G401.6 (cell line): ENCODE measurements around the gene NUBP2.

ENCODE experiments used
- FAIRE-seq: peaks from 2 replicates; lab custom pipeline; 2012; peaks lifted over from hg19 to GRCh38; lab: Jason Lieb, UNC

Gene NUBP2, protein sequence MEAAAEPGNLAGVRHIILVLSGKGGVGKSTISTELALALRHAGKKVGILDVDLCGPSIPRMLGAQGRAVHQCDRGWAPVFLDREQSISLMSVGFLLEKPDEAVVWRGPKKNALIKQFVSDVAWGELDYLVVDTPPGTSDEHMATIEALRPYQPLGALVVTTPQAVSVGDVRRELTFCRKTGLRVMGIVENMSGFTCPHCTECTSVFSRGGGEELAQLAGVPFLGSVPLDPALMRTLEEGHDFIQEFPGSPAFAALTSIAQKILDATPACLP

DNA sequence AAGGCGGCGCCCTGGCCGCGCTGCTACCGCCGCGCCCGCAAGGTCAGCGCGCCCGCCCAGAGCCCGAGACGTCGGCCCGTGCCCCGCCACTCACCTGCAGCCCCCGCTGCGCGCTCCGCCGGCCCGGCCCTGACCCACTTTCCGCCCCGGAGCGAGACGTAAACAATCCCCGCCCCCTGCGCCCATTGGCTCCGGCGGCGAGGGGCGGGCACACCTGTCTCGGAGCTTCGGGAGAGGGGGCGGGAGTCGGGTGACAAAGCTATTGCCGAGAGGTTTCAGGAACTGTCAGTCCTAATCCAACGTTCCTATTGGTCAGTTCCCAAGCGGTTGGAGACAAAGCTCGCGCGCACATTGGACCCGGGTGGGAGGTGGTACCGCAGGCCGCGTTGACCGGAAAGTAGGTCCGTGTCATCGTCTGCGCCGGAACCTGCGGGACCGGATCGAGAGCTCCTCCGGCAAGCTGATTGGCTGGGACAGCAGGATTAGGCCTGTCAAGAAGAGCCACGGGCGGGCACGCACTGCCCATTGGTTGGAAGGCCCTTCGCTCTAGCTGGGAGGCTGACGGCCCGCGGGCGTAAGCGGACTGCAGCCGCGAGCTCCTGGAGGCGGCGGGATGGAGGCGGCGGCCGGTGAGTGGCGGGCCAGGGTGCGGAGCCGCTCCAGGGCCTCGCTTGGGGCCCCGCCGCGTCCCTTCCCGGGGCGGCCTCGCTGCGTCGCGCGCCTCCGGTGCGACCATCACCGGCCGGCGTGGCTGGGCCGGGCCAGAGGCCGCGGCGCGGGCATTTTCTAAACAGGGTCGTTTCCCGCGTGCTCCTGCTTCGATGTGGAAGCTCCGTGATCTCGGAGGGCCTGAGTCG lies at the start of gene NUBP2, which contains the start of gene SPSB3:
NUBP2 (plus strand) TSS at position 553 of the 857 bp plus-strand sequence; CDS start at position 614, 61 bp downstream.
SPSB3 (minus strand) TSS at position 164 of the 857 bp plus-strand sequence. CDS start 1,088 bp downstream, outside the sequence.
- FAIRE-seq: peak; percentile 99

DNA sequence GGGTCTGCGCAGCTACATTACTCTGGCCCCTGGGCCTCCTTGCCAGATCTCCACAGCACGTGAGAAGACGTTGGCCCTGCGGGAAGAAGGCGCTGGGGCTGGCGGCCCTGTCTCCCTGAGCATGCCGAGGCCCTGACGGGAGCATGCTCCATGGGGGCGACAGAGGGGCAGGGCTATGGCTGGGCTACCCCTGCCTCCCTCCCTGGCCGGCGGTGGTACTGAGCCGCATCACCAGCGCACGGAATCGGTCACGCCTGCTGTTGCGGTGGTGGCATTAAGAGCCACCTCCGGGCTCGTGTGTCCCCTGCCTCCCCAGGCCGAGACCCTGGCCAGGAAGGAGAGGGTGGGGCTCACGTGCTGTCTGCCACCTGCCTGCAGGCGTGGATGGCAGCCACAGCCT lies 48.6 kb upstream of the NUBP2 start:
- FAIRE-seq: no peak

- no peak for FAIRE-seq
These were observed 47.9 kb upstream of the NUBP2 start for GRCh38 chr16:1734816-1735215.

DNA sequence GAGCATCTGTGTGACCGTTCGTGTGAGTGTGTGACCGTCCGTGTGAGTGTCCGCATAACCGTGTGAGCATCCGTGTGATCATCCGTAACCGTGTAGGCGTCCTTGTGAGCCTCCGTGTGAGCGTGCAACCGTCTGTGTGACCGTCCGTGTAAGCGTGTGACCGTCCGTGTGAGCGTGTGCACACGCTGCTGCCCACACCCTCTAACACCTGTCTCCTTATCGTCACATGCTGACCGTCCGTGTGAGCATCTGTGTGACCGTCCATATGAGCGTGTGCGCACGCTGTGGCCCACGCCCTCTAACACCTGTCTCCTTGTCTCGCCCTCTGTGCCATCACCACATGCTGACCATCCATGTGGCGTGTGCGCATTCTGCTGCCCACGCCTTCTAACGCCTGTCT lies 42.5 kb upstream of the NUBP2 start:
- FAIRE-seq: no peak

DNA sequence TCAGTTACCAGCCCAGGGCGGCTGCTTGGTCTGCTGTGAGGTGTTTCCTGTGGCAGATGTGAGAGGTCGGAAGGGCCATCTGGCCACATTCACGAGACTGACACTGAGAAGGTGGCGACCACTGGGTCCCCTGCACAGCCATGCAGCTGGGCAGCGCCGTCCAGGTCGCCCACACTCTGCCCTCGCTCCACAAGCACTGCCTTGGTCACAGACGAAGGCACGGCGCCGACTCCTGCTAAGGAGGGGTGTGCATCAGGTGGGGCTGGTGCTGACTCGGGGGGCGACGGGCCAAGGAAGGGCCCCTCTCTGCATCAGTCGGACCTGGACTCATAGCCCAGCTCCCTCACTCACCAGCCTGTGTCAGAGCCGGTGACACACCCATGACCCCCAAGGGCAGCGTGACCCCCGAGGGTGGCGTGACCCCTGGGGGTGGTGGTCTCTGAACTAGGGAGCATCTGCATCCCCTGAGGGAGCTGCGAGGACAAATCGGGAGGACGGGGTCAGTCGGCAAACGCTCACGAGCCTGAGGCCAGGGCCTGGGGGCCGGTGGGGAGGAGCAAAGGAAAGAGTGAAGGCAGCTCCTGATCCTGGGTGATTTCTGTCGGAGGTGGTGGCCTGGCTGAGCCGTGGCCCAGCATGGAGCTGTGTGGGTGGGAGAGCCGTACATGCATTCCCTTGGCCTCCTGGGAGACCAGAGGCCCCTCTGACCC lies 41.8 kb upstream of the NUBP2 start:
- no peak for FAIRE-seq

- no peak for FAIRE-seq
These were observed 41.1 kb upstream of the NUBP2 start for GRCh38 chr16:1741553-1742165.

GRCh38 chr16:1743376-1744337 lies 39.1 kb upstream of the NUBP2 start:
- no peak for FAIRE-seq

GRCh38 chr16:1744338-1744840 lies 38.4 kb upstream of the NUBP2 start:
- no peak for FAIRE-seq

DNA sequence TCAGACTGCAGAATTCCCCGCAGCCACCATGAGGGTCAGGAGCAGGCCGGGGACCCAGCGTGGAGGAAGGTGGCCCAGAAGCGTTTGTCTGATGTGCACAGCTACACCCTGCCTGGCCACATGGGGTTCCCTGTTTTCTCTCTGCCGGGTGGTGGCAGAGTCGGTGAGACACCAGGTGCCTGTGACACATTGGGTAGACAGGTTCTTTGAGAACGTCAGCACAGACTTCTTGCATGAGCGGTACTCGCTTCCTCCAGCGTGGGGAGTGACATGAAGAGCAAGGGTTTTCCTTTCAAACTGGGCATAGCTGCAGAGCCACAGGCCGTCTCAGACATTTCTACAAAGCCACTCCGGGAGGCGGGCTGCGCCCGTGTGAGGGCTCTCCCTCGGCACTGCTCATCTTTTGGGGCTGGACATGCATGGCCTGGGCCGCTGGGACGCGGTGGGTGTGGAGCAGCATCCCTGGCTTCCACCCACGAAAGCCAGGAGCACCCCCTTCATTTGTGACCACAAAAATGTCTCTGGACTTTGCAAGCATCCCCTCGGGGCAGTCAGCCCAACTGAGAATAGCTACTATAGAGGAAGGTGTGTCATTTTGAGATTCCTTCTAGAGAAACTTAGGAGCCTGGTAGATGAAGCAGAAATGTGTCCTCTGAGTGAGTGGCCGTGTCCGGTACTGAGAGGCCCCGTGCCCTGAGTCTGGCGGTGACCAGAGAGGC lies 37.4 kb upstream of the NUBP2 start:
- FAIRE-seq: no peak

GRCh38 chr16:1745900-1746692 lies 36.7 kb upstream of the NUBP2 start:
- FAIRE-seq: no peak

DNA sequence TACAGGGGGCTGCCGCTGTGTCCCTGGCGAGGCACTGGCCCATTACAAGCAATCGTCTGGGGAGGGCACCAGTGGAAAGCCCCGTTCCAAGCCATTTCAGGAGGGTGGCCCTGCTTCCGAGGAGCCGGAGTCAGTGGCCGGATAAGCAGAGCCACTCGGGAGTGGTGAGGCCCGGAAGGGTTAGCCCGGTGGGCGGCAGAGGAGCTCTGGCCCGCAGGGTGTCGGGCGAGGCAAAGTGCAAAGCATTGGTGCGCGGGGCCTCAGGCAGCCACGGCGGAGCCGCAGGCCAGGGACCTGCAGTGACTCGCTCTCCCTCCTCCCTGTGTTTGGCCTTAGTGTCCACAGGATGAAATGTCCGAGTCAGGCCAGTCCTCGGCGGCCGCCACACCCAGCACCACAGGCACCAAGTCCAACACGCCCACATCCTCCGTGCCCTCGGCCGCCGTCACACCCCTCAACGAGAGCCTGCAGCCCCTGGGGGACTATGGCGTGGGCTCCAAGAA lies 36.0 kb upstream of the NUBP2 start:
- FAIRE-seq: no peak

DNA sequence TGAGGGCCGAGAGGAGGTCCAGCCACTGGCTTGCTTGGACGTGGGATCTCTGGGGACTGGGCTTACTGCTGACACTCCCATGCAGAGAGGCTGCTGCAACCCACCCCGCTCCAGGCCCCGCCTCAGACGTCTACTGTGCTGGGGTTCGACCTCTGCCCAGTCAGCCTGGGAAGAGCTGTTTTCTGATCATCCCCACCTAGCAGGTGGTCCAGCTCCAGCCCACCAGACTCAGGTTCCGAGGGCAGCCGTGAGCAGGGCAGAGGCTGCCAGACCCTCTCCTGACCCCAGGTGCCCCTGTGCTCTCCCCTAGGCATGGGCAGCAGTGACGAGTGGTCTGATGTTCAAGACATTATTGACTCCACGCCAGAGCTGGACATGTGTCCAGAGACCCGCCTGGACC lies 34.8 kb upstream of the NUBP2 start:
- no peak for FAIRE-seq

GRCh38 chr16:1749152-1750117 lies 33.3 kb upstream of the NUBP2 start:
- no peak for FAIRE-seq

DNA sequence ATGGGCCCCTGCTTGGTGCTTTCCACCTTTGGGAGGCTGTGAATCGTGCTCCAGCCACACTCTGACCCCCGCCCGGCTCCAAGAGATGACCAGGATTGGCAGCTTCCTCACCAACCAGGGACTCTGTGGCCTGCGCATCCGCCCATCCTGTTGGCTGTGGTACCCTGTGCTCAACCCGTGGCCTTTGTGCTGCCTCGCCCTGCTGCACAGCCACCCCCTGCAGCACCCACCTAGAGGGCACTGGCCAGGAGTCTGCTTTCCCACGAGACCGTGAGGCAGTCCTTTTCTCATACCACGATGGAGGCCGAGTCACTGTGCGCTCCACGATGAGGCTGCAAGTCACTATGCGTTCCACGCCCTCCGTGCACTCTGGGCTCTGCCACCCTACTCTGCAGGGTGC lies 30.8 kb upstream of the NUBP2 start:
- FAIRE-seq: no peak

GRCh38 chr16:1752853-1753252 lies 29.9 kb upstream of the NUBP2 start:
- no peak for FAIRE-seq

GRCh38 chr16:1754204-1754603 lies 28.6 kb upstream of the NUBP2 start:
- no peak for FAIRE-seq

- FAIRE-seq: no peak
These were observed 24.9 kb upstream of the NUBP2 start for GRCh38 chr16:1757714-1758461.
